ENCODE data around the gene CXCR1.
"Not testable (repeated sequence)": the region's sequence is repeated elsewhere in the genome, so short reads cannot be mapped to it uniquely, and the experiment has no call there.

Gene CXCR1

DNA sequence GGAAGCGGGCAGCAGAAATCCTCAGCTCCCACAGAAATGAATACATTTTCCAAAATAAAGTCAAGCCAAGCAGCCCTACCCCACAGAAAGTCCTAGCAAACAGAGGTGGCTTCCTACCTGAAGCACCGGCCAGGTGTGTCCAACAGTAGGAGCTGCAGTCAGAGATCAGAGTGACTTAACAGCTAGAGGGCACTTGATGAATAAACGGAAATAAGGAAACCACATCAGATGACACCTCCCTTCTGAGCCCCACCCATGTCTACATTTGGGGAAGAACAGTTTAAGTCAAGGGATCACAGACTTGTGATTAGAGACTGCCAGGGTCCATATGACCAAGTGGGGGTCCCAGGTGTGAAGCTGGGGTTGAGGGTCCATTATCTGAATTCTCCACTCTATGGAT, at the start of gene CXCR1:
Gene CXCR1, minus strand, starts transcription at position 172 of the 400 bp plus-strand sequence. CDS start 1,751 bp downstream, outside the sequence.
- no peak for FAIRE-seq
- no peak for DNase-seq (ENCODE audit: insufficient read length, low spot score)

DNA sequence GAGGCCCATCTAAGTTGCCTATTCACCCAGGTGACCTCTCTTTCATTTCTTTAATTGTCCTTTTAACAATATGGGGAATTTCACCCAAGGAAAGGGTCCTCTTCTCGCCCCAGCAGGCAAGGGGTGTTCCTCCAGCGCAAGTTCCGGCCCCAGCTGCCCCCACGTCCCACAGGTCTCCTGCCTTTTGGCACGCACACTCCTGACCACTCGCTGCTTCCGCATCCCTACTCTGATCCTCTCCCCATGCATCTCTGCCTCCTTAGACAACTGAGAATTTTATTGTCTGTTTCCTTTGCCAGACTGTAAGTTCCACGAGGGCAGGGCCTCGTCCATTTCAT, 49.5 kb upstream of the CXCR1 start:
- FAIRE-seq (no peak), DNase-seq (ENCODE audit: insufficient read length, low spot score) (no peak)

DNA sequence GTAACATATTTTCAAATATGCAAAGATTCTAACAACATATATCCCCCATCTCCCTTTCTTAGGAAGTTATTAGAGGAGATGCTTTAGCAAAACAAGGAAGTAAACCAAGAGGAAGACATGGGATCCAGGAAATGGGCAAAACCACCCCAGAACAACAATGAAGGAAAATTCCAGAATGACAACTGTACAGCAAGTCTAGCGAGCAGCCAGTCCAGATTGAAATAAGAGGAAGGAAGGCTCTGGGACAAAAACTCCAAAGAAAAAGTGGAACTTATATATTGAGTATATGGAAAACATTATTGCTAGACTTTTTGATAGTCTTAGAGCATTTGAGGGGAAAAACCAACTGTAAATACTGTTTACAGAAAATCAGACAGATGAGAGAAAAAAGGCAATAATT, 47.4 kb upstream of the CXCR1 start:
- DNase-seq (ENCODE audit: insufficient read length, low spot score), result no peak
- FAIRE-seq, result no peak

DNA sequence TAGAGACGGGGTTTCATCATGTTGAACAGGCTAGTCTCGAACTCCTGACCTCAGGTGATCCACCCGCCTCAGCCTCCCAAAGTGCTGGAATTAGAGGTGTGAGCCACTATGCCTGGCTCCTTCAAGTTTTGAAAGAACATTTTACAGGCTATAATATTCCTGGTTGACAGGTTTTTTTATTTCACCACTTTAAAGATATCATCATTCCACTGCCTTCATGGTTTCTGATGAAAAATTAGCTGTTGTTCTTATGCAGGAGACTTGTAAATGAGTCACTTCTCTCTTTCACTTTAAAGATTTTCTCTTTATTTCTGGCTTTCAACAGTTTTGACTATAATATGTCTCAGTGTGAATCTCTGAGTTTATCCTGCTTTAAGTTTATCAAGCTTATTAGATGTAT, 42.3 kb upstream of the CXCR1 start:
- FAIRE-seq (no peak), DNase-seq (ENCODE audit: insufficient read length, low spot score) (no peak)

DNA sequence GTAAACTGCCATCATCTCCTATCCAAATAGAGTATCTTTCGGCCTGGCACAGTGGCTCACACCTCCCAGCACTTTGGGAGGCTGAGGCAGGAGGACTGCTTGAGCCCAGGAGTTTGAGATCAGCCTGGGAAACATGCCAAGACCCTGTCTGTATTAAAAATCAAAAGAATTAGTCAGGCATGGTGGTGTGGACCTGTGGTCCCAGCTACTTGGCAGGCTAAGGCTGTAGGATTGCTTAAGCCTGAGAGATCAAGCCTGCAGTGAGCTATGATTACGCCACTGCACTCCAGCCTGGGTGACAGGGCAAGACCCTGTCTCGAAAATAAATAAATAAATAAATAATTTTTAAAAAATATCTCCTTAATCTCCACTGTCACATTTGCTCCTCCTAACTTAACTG, 35.5 kb upstream of the CXCR1 start:
- DNase-seq (ENCODE audit: insufficient read length, low spot score) (no peak), FAIRE-seq (no peak)

DNA sequence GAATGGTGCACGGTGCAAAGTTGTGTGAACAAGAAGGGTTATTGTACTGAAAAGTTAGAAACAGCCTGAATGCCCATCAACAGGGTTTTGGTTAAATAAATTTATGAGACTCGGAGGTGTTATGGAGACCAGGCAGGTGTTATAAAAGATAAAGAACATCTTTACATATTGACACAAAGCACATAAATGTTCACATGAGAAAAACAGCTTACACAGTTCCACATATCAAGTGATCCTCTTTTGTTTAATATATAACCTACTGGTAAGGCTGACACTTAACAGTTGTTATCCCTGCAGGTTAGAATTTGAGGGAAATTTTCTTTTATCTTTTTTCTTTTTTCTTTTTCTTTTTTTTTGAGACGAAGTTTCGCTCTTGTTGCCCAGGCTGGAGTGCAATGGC, 30.2 kb upstream of the CXCR1 start:
- FAIRE-seq (no peak), DNase-seq (ENCODE audit: insufficient read length, low spot score) (no peak)

DNA sequence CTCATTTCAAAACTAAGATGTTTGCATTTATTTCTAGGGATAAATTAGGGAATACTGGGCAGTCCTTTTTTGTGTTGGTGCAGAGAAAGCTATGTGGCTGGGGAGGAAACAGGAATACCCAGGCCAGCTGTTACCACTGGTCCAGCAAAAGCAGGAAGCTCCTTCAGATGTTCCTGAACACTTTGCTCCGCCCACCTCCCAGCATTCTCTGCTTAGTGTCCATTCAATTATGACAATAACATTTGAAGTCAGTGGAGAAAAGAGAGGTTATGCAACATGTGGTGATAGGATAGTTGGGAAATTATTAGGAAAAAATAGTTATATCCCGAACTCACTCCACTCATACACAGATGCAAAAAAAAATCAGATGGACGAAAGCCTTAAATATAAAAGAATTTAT, 28.1 kb upstream of the CXCR1 start:
- FAIRE-seq (no peak), DNase-seq (ENCODE audit: insufficient read length, low spot score) (no peak)

DNA sequence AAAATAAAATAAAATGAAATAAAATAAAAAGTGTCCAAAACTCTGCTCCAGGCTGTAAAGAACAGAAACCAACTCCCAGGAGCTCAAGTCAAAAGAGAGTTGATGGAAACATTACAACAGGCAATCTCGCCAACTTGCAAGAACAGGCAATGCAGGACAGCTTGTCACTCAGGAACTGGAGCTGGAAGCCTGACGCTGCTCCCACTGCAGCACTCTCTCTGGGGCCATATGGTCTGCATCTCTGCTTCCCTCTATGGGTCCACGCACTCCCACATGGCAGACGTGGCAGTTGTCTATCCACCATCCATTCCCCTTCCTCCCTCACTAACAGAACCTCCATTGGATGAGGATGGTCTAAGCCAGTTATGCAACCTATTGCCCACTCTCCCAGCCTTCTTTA, 26.9 kb upstream of the CXCR1 start:
- DNase-seq (ENCODE audit: insufficient read length, low spot score), result no peak
- FAIRE-seq, result no peak

DNA sequence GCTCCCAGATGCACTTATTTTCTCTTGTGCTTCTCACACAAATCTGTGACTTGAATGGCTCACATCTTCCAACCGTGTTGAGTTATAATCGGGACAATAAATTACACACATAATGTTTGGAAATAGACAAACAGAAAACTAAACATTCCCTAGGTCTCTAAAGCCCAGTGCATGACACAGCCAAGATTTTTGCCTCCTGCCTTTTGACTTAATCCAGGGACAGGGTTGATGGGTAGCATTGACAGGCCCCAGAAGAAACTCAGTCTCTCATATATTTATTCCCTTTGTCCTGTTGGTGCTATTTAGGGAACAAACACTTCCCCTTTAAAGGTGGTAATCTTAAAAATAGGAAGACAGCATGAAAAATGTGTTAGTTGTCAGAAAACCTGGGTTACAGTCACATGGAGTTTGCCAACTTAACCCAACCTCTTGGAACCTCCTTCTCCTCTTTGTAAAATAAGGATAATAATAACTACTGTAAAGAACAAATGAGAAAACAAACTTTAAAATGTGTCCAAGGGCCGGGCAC, 26.2 kb upstream of the CXCR1 start:
- FAIRE-seq (no peak), DNase-seq (ENCODE audit: insufficient read length, low spot score) (no peak)

DNA sequence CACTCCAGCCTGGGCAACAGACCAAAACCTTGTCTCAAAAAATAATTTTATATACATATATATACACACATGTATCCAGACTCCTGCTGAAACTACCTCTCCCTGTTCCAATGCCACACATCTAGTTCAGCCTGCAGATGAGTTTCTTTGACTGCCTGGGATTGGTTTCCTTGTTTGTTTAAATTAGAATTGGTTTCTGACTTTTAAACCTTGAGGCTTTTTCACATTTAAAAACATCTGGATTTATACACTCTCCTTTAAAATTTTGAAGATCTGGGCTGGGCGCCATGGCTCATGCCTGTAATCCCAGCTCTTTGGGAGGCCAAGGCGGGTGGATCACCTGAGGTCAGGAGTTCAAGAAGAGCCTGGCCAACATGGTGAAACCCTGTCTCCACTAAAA, 21.8 kb upstream of the CXCR1 start:
- no peak for DNase-seq (ENCODE audit: insufficient read length, low spot score)
- FAIRE-seq, result no peak

DNA sequence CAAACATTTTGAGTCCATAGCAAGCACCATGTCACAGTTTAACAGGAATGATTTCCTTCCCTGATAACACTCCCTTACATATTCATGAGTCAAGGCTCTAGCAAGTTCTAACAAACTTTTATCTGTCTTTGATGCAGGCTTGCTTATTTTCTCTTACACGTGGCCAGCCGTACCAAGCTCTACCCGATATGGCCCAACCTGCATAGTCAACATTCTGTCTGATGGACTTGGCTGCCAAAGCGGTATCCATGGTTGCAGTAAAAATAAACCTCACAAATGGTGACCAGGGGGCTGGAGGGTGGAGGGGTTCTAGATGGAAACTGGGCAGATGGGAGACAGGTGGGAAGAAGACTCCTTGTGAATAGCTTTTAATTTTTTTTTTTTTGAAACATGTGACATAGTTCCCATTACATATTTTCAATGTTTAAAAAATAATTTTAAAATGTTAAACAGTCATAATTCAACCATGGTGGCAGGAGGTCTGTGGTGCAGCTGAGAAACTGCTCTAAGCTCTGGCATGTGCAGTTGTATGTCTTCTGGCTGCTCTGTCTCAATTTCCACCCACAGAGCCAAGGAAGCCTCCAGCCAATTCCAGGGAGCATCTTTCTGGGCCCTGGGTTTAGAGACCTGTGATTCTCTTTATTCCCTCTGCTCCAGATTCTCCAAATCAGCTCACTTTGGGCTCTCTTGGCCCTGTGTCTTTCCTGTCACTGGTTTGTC, 20.7 kb upstream of the CXCR1 start:
- DNase-seq (ENCODE audit: insufficient read length, low spot score) (no peak), FAIRE-seq (no peak)

DNA sequence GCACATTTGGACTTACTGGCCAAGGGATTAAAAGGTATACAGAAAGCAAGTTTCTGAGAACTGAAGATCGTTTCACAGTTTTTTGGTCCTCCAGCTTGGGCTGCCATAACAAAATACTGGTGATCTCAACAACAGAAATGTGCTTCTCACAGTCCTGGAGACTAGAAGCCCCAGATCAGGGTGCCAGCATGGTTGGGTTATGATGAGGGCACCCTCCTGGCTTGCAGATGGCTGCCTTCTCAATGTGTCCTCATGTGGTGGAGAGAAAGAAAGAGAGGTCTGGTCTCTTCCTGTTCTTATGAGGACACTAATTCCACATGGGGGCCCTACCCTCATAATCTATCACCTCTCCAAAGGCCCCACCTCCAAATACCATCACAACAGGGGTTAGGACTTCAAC, 20.1 kb upstream of the CXCR1 start:
- FAIRE-seq (peak; percentile 68), DNase-seq (ENCODE audit: insufficient read length, low spot score) (no peak)

DNA sequence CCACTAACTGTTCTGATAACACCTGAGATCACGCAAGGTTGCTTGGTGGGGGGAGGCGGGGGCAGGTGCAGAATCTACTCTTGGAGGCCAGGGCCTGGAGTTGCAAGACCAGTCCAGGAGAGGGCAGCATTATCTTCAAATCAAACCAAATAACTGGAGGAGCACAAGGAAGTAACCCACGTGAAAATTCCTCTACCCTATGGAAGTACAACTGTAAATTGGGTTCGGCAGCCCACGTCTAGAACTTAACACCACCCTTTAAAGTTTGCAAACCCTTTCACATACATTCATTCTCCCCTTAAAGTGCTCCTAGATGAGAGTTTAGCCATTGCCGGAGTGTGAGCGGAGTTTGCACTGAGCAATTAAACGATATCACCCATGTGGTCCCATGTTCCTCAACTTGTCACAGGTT, 19.6 kb upstream of the CXCR1 start:
- peak; percentile 89 for FAIRE-seq
- peak; percentile 54 for DNase-seq (ENCODE audit: insufficient read length, low spot score)

DNA sequence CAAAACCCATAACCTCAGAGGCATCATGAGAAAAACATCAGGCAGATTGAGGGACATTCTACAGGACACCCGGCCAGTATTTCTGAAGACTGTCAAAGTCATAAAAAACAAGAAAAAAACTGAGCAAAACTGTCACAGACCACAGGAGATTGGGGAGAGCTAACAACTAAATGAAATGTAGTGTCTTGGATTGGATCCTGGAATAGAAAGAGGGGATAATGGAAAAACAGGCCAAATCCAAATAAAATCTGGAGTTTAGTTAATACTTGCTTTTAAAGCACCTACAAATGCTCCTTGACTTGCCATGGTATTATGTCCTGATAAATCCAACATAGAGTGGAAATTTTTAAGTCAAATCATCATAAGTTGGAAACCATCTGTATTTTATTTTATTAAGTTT, 17.6 kb upstream of the CXCR1 start:
- FAIRE-seq, result no peak
- no peak for DNase-seq (ENCODE audit: insufficient read length, low spot score)

DNA sequence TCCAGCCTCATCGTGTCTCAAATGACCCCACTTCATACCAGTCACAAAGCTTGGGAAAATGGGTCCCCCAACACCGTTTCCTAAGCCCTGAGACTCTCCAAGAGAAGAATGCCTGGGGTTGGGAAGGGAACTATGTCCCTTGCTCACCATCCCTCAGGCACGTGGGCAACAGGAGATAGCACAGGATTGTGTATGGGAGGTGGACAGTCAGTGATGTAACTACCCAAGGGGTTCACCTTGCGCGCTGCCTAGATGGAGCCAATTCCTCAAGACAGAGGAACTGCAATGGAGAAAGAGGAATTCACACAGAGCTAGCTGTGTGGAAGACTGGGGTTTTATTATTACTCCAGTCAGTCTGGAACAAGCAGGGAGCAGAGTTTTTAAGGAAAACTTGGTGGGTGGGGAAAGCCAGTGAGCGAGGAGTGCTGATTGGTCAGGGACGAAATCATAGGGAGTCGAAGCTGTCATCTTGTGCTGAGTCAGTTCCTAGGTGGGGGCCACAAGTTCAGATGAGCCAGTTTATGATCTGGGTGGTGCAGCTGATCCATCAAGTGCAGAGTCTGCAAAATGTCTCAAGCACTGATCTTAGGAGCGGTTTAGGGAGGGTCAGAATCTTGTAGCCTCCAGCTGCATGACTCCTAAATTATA, 13.8 kb upstream of the CXCR1 start:
- FAIRE-seq (no peak), DNase-seq (ENCODE audit: insufficient read length, low spot score) (no peak)

DNA sequence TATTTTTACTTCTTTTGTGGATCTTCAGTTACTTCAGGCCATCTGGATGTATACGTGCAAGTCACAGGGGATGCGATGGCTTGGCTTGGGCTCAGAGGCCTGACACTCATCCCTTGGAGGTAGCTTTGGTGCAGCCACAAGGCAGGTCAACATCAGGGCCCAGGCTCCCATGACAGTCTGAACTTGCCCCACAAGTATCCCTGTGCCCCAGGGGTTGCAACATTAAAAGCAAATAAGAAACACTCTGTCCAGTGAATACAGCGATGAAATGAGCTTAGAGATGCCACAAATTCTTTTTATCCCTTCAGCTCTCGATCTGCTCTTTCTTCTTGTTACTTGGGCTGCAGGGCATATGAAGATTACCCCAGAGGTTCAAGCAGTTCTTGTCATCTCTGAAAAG, 13.0 kb upstream of the CXCR1 start:
- DNase-seq (ENCODE audit: insufficient read length, low spot score), result no peak
- FAIRE-seq, result no peak

DNA sequence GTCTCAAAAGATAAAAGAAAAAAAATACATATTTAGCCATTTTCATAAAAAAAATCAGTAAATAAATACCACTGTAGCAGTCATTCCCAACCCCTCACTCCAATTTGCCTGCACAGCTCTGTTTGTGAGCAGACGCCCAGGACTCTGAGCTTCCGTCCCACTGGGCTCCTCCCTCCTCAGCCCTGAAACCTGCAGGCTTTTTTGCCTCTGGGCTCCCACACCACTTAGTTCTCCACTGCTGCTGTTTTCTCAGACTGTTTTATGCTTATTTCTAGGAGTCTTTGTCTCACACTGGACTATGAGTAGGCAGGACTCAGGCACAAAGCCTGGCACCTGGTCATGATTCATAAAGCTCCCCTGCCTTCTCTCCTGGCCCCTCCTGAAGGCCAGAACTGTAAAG, 6.1 kb upstream of the CXCR1 start:
- DNase-seq (ENCODE audit: insufficient read length, low spot score) (no peak), FAIRE-seq (no peak)

DNA sequence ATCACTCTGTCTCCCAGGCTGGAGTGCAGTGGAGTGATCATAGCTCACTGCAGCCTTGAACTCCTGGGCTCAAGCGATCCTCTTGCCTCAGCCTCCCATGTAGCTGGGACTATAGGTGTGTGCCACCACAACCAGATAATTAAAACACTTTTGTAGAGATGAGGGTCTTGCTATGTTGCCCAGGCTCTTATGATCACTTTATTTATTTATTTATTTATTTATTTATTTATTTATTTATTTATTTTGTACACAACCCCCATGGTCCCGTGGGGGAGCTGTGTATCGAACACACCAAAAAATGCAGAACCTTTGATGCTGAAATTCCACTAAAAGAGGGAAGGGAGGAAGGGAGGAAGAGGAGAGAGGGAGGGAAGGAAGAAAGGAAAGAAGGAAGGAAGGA, 5.0 kb upstream of the CXCR1 start:
- DNase-seq (ENCODE audit: insufficient read length, low spot score); FAIRE-seq: not testable (repeated sequence)

DNA sequence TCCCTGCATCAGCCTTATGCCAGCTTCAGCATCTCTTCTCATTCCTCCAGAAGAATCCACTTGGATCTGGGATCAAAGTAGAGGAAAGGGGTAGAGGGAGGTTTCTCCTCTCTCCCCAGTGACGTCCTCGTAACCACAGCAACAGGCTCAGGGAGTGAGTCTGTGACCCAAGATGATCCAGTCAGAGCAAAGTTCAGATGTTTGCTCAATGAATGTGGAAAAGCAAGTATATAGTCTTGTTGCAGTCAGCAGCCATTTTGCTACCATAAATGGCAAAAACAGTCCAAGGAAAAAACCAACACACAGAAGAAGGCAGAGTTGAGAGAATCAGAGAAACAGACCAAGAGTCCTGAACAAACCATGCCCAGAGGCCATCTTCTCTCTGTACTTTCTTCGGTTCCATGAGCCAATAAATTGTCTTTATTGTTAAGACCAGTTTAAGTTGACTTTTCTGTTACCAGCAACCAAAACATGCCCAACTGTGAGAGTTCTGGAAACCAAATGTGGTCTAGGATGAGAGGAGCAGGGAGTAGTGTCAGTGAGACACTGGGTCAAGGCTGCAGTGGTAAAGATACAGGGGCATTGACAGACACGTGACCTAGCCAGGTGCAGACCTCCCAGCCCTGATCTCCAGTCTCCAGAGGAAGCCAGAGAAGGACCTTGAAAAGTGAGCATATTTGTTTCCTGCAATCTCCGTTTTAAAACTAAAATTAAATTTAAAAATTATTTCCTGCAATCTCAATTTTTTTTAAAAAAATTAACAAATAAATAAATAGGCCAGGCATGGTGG, 3.2 kb upstream of the CXCR1 start:
- DNase-seq (ENCODE audit: insufficient read length, low spot score) (no peak), FAIRE-seq (no peak)

DNA sequence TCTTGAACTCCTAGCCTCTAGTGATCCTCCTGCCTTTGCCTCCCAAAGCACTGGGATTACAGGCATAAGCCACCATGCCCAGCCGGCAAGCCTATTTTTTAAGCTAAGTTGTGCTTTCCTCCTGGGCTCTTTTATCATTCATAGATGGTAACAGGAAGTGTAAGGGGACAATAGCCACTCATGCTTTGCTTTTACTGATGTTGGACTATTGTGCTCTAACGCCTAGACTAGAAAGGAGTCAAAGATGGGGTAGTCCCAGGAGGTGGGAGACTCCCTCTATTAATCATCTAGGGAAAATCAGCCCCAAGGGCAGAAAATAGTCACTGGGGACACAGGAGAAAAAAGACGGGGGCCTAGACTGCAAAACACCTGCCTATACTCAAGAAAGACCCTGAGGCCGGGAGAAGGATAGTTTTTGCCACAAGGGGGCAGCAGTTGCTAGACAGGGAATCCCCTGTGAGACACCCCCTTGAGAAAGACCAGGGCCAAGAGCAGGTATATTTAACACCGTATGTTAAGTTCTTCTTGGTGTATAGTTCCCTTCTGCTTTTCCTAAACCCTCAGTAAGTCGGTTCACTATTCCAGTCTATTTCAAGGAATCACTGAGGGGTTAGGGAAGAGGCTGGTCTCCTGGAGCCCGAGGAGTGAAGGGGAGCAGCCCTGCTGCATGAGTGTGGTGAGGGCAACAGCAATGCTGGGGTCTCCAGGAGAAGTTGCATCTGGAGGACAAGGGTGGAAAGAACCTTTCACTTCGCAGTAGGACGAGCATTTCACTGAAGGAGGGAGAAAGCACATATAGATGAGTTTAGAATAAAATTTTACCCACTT, 2.1 kb upstream of the CXCR1 start:
- FAIRE-seq (peak; percentile 86), DNase-seq (ENCODE audit: insufficient read length, low spot score) (peak; percentile 57)

DNA sequence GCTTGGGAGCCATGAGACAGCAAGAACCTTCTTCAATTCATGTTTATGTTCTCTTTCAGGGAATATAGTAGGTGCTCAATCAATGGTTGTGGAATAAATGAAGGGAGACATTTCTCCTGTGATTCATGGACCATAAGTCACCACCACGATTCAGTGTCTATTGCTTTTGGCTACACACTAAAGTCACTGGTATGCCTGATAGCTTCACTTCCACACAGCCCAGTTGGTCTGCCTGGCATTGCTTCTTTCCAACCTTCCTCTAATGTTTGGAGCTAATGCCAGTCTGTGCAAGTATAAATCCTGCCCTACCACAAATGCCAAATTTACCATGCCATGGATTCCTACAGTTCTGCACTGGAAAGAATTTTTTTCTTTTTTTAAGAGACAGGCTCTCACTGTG, 1.3 kb upstream of the CXCR1 start:
- no peak for FAIRE-seq

More for the DNA sequence above, 1.3 kb upstream of the CXCR1 start:
- no peak for DNase-seq (ENCODE audit: insufficient read length, low spot score)
